Keratinocyte (primary cell): ENCODE measurements around the gene BAHCC1.

Experiments used
- EZH2 ChIP-seq: IDR thresholded peaks from one replicate; pipeline ENCODE4 v1.6.1; 2012; ENCODE audit warnings: inconsistent platforms, mild to moderate bottlenecking, low read length, moderate library complexity
- TF ChIP-seq, protein P1 (sequence below), 3 experiments: IDR thresholded peaks in 1 of 3; conservative IDR thresholded peaks in 1 of 3; optimal IDR thresholded peaks in 1 of 3; 2 replicates in 2 of 3; 3 replicates in 1 of 3; pipeline versions ENCODE3 to v1.5.1; 2011; ENCODE audit warnings: low read length in 3 of 3, mild to moderate bottlenecking in 3 of 3, moderate library complexity in 2 of 3, control low read depth in 1 of 3, inconsistent platforms in 1 of 3; ENCODE audit not compliant: insufficient read depth in 2 of 3; ENCODE audit errors: extremely low read depth in 1 of 3

DNA sequence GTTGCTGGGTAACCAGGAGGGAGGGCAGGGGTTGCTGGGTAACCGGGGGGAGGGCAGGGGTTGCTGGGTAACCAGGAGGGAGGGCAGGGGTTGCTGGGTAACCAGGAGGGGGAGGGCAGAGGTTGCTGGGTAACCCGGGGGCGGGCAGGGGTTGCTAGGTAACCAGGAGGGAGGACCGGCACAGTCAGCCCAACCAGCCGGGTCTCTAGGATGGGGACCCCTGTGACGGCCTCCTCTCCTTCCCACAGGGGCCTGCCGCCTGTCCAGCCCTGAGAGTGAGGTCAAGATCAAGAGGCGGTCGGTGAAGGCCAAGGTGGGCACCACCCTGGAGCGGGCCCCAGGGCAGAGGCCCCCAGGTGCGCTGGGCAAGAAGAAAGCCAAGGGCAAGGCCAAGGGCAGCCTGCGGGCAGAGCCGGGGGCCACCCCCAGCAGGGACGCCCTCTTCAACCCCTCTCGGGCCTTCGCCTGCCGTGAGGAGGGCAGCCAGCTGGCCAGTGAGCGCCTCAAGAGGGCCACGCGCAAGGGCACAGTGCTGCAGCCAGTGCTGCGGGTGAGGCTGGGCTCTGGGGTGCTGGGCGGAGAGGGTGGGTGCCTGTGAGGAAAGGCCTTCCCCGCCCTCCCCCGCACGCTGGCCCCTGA, 62.8 kb downstream of the BAHCC1 start:
- TF ChIP-seq, protein P1, sequence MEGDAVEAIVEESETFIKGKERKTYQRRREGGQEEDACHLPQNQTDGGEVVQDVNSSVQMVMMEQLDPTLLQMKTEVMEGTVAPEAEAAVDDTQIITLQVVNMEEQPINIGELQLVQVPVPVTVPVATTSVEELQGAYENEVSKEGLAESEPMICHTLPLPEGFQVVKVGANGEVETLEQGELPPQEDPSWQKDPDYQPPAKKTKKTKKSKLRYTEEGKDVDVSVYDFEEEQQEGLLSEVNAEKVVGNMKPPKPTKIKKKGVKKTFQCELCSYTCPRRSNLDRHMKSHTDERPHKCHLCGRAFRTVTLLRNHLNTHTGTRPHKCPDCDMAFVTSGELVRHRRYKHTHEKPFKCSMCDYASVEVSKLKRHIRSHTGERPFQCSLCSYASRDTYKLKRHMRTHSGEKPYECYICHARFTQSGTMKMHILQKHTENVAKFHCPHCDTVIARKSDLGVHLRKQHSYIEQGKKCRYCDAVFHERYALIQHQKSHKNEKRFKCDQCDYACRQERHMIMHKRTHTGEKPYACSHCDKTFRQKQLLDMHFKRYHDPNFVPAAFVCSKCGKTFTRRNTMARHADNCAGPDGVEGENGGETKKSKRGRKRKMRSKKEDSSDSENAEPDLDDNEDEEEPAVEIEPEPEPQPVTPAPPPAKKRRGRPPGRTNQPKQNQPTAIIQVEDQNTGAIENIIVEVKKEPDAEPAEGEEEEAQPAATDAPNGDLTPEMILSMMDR (optimal IDR thresholded peaks at IDR 0.05 in 1 of 3, IDR thresholded peaks at IDR 0.05 in 1 of 3, conservative IDR thresholded peaks at IDR 0.05 in 1 of 3; ENCODE audit: extremely low read depth in 1 of 3, insufficient read depth in 2 of 3, low read length in 3 of 3), result no peak
- TF ChIP-seq EZH2, result no peak
